Neural cell (in vitro differentiated cells): ENCODE measurements around the gene ASIC4. TPM values are rescaled to one million over a fixed set of nuclear protein-coding genes. Genes with fewer than 3 reads are reported as not detected.

Experiments
- H2AFZ ChIP-seq: fragments of 200-600, 300-800 bp; sonication (generic), shearing (Covaris generic); 2 replicates; pipeline ENCODE4 v1.6.0; 2014; ENCODE audit warnings: low read depth, mild to moderate bottlenecking, antibody characterized with exemption, low read length, moderate library complexity
- H3F3A ChIP-seq: fragments of 200-600 bp; shearing (Covaris generic); 2 replicates; pipeline ENCODE4 v1.6.1; 2016; ENCODE audit warnings: mild to moderate bottlenecking, moderate library complexity, mixed read lengths, antibody characterized with exemption, low read length; ENCODE audit not compliant: insufficient read depth, poor library complexity, severe bottlenecking
- H3K27ac ChIP-seq: fragments of 200-600, 300-800 bp; sonication (generic), shearing (Covaris generic); 2 replicates; pipeline ENCODE4 v1.5.1; 2014; ENCODE audit warnings: mild to moderate bottlenecking, low read length, moderate library complexity
- H3K27me3 ChIP-seq: fragments of 300-800, 200-600 bp; sonication (generic), shearing (Covaris generic); 2 replicates; pipeline ENCODE4 v1.6.0; 2014; ENCODE audit warnings: mild to moderate bottlenecking, low read depth, low read length, moderate library complexity; ENCODE audit not compliant: insufficient read depth
- H3K36me3 ChIP-seq: fragments of 300-800, 200-600 bp; sonication (generic), shearing (Covaris generic); 2 replicates; pipeline ENCODE4 v1.5.1; 2014; ENCODE audit warnings: mild to moderate bottlenecking, antibody characterized with exemption, low read length, moderate library complexity; ENCODE audit not compliant: insufficient read depth
- H3K4me2 ChIP-seq: fragments of 300-800, 200-600 bp; sonication (generic), shearing (Covaris generic); 2 replicates; pipeline ENCODE4 v1.6.0; 2014; ENCODE audit warnings: mild to moderate bottlenecking, low read length
- H3K4me3 ChIP-seq: fragments of 300-800, 200-600 bp; sonication (generic), shearing (Covaris generic); 2 replicates; pipeline ENCODE4 v1.5.1; 2014; ENCODE audit warnings: mild to moderate bottlenecking, low read length, moderate library complexity
- H3K79me2 ChIP-seq: fragments of 200-600 bp; shearing (Covaris generic); replicated peaks from 2 replicates; pipeline ENCODE4 v1.6.0; 2014; ENCODE audit warnings: mild to moderate bottlenecking, low read length, moderate library complexity; ENCODE audit not compliant: insufficient read depth
- H3K9ac ChIP-seq: fragments of 300-800, 200-600 bp; sonication (generic), shearing (Covaris generic); 2 replicates; pipeline ENCODE4 v1.6.1; 2016; ENCODE audit warnings: mild to moderate bottlenecking, low read length, mixed read lengths
- H3K9me2 ChIP-seq: fragments of 200-600 bp; shearing (Covaris generic); 2 replicates; pipeline ENCODE4 v1.6.1; 2016; ENCODE audit warnings: mild to moderate bottlenecking, low read length, mixed read lengths; ENCODE audit not compliant: insufficient read depth
- H3K9me3 ChIP-seq: fragments of 200-600, 300-800 bp; sonication (generic), shearing (Covaris generic); 2 replicates; pipeline ENCODE4 v1.6.1; 2016; ENCODE audit warnings: mild to moderate bottlenecking, mixed run types, low read length, moderate library complexity, mixed read lengths
- H4K20me1 ChIP-seq: fragments of 200-600 bp; shearing (Covaris generic); 2 replicates; pipeline ENCODE4 v1.6.1; 2016; ENCODE audit warnings: mild to moderate bottlenecking, mixed run types; ENCODE audit not compliant: insufficient read depth
- EP300 ChIP-seq: fragments of 450-650 bp; conservative IDR thresholded peaks from 2 replicates; pipeline ENCODE4 v1.6.1; 2014; ENCODE audit warnings: antibody characterized with exemption, mild to moderate bottlenecking, moderate library complexity; ENCODE audit not compliant: poor library complexity, severe bottlenecking
- EZH2 ChIP-seq: fragments of 200-600, 300-800 bp; shearing (Covaris generic), sonication (generic); IDR thresholded peaks from 2 replicates; pipeline ENCODE4 v1.6.1; 2014; ENCODE audit warnings: antibody characterized with exemption, low read length, borderline replicate concordance, mild to moderate bottlenecking; ENCODE audit not compliant: insufficient read depth, poor library complexity, severe bottlenecking
- MXI1 ChIP-seq: fragments of 450-650 bp; conservative IDR thresholded peaks from 2 replicates; pipeline ENCODE4 v1.6.1; 2014; ENCODE audit warnings: antibody characterized with exemption, mild to moderate bottlenecking; ENCODE audit not compliant: poor library complexity, severe bottlenecking
- POLR2AphosphoS5 ChIP-seq: IDR thresholded peaks from 2 replicates; pipeline ENCODE4 v1.6.1; 2012
- RAD21 ChIP-seq: fragments of 450-650 bp; conservative IDR thresholded peaks from 2 replicates; pipeline ENCODE4 v1.6.1; 2014; ENCODE audit warnings: antibody characterized with exemption, mild to moderate bottlenecking, moderate library complexity
- SMC3 ChIP-seq: fragments of 450-650 bp; conservative IDR thresholded peaks from 2 replicates; pipeline ENCODE4 v1.6.1; 2014; ENCODE audit warnings: antibody characterized with exemption, mild to moderate bottlenecking, moderate library complexity; ENCODE audit not compliant: poor library complexity
- TAF1 ChIP-seq: IDR thresholded peaks from 2 replicates; pipeline ENCODE4 v1.6.1; 2012; ENCODE audit warnings: low read depth
- polyA plus RNA-seq: library from polyadenylated mRNA; depleted of rRNA; stranded (reverse); fragments of >200 nt; gene quantifications from 2 replicates; pipeline ENCODE4 v1.2.3, GENCODE V29; 2014
- TF ChIP-seq, protein P1 (sequence below): fragments of 450-650 bp; IDR thresholded peaks from 2 replicates; pipeline ENCODE4 v1.5.1; 2014; ENCODE audit warnings: antibody characterized with exemption, mild to moderate bottlenecking, moderate library complexity; ENCODE audit not compliant: poor library complexity, severe bottlenecking
- TF ChIP-seq, protein P2 (sequence below): IDR thresholded peaks from 2 replicates; pipeline ENCODE4 v1.6.1; 2012; ENCODE audit warnings: borderline replicate concordance

ASIC4 gene
- polyA plus RNA-seq, 1 donor from 2014 or later: 2.7 TPM

DNA sequence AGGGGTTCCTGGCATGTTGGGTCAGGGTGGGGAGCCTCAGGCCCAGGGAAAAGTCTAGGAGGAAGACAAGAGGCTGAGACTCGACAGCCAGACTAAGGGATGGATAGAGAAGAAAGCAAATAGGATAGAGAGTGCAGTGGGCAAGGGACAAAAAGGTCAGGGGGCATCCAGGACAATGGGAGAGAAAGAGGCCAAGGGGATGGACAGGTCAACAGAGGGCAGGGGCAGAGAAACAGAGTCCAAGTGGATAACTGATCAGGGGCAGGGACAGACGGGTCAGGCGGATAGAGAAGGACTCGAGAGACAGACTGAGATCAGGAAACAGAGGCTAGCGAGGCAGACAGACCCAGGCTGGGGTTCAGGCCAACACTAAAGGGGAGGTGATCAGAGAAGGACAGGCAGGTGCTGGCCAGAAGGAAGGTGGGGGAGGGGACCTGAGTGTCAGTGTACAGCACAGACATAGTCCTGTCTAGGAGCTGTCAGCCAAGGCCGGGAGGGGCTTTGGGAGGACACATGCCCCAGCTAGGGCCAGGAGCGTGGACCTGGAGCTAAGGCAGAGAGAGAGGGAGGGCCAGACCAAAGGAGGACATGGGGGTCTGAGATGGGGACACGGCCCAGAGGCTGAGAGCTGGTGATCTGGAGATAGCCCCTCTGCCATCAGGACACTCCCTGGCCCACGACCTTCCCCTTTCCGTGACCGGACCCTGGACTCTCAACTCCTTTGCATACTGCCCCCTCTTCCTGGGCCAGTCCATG is 12.2 kb downstream of the ASIC4 start:
- Histone ChIP-seq H3K36me3 (no peaks in the 10 kb centered on the region), H3K9me3 (no peaks in the 10 kb centered on the region), H3K79me2 (no peaks in the 10 kb centered on the region), H3K27me3 (peaks cover 7% of the 10 kb centered on the region), H3K9ac (peak overlapping the region; percentile 22), H3F3A (no peaks in the 10 kb centered on the region), H3K4me3 (no peak overlapping the region), H2AFZ (no peak overlapping the region), H3K4me2 (no peak overlapping the region), H3K27ac (no peak overlapping the region), H4K20me1 (no peaks in the 10 kb centered on the region), H3K9me2 (no peaks in the 10 kb centered on the region)
- TF ChIP-seq TAF1: no peak
- no peak for TF ChIP-seq RAD21
- no peak for TF ChIP-seq EZH2
- TF ChIP-seq, protein P1, sequence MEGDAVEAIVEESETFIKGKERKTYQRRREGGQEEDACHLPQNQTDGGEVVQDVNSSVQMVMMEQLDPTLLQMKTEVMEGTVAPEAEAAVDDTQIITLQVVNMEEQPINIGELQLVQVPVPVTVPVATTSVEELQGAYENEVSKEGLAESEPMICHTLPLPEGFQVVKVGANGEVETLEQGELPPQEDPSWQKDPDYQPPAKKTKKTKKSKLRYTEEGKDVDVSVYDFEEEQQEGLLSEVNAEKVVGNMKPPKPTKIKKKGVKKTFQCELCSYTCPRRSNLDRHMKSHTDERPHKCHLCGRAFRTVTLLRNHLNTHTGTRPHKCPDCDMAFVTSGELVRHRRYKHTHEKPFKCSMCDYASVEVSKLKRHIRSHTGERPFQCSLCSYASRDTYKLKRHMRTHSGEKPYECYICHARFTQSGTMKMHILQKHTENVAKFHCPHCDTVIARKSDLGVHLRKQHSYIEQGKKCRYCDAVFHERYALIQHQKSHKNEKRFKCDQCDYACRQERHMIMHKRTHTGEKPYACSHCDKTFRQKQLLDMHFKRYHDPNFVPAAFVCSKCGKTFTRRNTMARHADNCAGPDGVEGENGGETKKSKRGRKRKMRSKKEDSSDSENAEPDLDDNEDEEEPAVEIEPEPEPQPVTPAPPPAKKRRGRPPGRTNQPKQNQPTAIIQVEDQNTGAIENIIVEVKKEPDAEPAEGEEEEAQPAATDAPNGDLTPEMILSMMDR: no peak
- no peak for TF ChIP-seq POLR2AphosphoS5

GRCh38 chr2:219527076-219527394 is 12.8 kb downstream of the ASIC4 start:
- Histone ChIP-seq H4K20me1 (no peaks in the 10 kb centered on the region), H2AFZ (no peak overlapping the region), H3K27me3 (peaks cover 7% of the 10 kb centered on the region), H3K36me3 (no peaks in the 10 kb centered on the region), H3F3A (no peaks in the 10 kb centered on the region), H3K4me2 (no peak overlapping the region), H3K79me2 (no peaks in the 10 kb centered on the region), H3K9ac (no peak overlapping the region), H3K4me3 (no peak overlapping the region), H3K9me2 (no peaks in the 10 kb centered on the region), H3K9me3 (no peaks in the 10 kb centered on the region), H3K27ac (no peak overlapping the region)
- TF ChIP-seq MXI1: no peak
- no peak for TF ChIP-seq EZH2
- no peak for TF ChIP-seq TAF1
- TF ChIP-seq EP300: no peak
- TF ChIP-seq, protein P2, sequence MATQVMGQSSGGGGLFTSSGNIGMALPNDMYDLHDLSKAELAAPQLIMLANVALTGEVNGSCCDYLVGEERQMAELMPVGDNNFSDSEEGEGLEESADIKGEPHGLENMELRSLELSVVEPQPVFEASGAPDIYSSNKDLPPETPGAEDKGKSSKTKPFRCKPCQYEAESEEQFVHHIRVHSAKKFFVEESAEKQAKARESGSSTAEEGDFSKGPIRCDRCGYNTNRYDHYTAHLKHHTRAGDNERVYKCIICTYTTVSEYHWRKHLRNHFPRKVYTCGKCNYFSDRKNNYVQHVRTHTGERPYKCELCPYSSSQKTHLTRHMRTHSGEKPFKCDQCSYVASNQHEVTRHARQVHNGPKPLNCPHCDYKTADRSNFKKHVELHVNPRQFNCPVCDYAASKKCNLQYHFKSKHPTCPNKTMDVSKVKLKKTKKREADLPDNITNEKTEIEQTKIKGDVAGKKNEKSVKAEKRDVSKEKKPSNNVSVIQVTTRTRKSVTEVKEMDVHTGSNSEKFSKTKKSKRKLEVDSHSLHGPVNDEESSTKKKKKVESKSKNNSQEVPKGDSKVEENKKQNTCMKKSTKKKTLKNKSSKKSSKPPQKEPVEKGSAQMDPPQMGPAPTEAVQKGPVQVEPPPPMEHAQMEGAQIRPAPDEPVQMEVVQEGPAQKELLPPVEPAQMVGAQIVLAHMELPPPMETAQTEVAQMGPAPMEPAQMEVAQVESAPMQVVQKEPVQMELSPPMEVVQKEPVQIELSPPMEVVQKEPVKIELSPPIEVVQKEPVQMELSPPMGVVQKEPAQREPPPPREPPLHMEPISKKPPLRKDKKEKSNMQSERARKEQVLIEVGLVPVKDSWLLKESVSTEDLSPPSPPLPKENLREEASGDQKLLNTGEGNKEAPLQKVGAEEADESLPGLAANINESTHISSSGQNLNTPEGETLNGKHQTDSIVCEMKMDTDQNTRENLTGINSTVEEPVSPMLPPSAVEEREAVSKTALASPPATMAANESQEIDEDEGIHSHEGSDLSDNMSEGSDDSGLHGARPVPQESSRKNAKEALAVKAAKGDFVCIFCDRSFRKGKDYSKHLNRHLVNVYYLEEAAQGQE: no peak
- TF ChIP-seq RAD21: no peak
- no peak for TF ChIP-seq SMC3
- TF ChIP-seq, protein P1: no peak
- TF ChIP-seq POLR2AphosphoS5: no peak
